Naive B cell (primary cell): ENCODE measurements around the gene ADGRG1. TPM values are rescaled to one million over a fixed set of nuclear protein-coding genes. Genes with fewer than 3 reads are reported as not detected.

Source experiments
- ATAC-seq, 2 donors: fragments of 150-1000 bp; cut with Tn5 transposase; 2 replicates each; pipeline ENCODE4 v1.10.0; 2021; ENCODE audit warnings: low read depth in 2 of 2, mild to moderate bottlenecking in 2 of 2, moderate library complexity in 2 of 2
- DNase-seq: peaks from one replicate; pipeline ENCODE4 v3.0.0; 2022
- H3K27ac Mint-ChIP-seq, 6 donors: one replicate each; pipeline ENCODE4 v1.8.0; 2020 to 2022; ENCODE audit warnings: mild to moderate bottlenecking in 6 of 6, mixed read lengths in 6 of 6, moderate library complexity in 5 of 6, inconsistent platforms in 2 of 6
- H3K27me3 Mint-ChIP-seq, 3 donors: one replicate each; pipeline ENCODE4 v1.8.0; 2021 to 2022; ENCODE audit warnings: mixed read lengths in 3 of 3, mild to moderate bottlenecking in 1 of 3
- H3K36me3 Mint-ChIP-seq, 2 donors: one replicate each; pipeline ENCODE4 v1.8.0; 2020 to 2022; ENCODE audit warnings: mixed read lengths in 2 of 2, inconsistent platforms in 1 of 2, mild to moderate bottlenecking in 1 of 2
- H3K4me1 Mint-ChIP-seq, 3 donors: one replicate each; pipeline ENCODE4 v1.8.0; 2020 to 2022; ENCODE audit warnings: mixed read lengths in 3 of 3, inconsistent platforms in 1 of 3, mild to moderate bottlenecking in 1 of 3, moderate library complexity in 1 of 3
- H3K4me3 Mint-ChIP-seq, 8 donors: one replicate each; pipeline ENCODE4 v1.8.0; 2020 to 2022; ENCODE audit warnings: mild to moderate bottlenecking in 8 of 8, mixed read lengths in 8 of 8, moderate library complexity in 8 of 8, inconsistent platforms in 2 of 8
- H3K9me3 Mint-ChIP-seq, 7 donors: one replicate each; pipeline ENCODE4 v1.8.0; 2020 to 2022; ENCODE audit warnings: mixed read lengths in 7 of 7, mild to moderate bottlenecking in 5 of 7, inconsistent platforms in 2 of 7, moderate library complexity in 1 of 7
- polyA plus RNA-seq, 6 donors: library from polyadenylated mRNA; unstranded; fragments of 300-500 nt; fragmentation: Illumina TruSeq; gene quantifications; one replicate each; pipeline ENCODE4 v1.2.3, GENCODE V29; 2021; ENCODE audit warnings: low read depth in 6 of 6

Gene ADGRG1
- polyA plus RNA-seq, 6 donors from 2014 or later, result 0.17 to 0.72 (median 0.65) TPM; not detected in 1

DNA sequence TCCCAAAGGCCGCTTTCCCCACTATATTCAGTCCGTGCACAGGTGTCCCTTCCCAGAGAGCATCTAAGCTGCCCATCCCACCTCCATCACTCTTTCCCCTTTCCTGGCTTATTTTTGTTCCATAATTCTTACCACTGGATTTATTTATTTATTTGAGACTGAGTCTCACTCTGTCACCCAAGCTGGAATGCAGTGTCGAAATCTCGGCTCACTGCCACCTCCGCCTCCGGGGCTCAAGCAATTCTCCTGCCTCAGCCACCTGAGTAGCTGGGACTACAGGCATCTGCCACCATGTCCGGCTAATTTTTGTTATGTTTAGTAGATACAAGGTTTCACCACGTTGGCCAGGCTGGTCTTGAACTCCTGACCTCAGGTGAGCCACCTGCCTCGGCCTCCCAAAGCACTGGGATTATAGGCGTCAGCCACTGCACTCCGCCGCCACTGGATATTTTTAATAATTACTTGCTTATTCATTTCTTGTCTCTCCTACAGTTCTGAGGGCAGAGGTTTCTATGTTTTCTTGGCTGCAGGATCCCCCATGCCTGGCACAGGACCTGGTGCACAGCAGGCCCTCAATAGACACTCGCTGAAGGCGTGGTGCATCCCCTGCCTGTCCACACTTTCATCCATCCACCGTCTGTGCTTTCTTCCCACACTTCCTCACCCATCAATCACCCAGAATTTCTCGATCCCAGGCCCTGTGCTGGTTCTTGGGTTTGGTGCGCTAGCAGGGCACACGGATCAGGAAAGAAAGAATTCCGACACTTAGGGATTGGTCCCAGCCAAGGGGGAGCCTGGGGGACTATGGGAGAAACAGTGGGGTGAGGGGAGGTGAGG is 9.9 kb upstream of the ADGRG1 start:
- Mint-ChIP-seq H3K9me3 (no peaks in the 10 kb centered on the region), H3K36me3 (no peaks in the 10 kb centered on the region), H3K4me3 (no peak overlapping the region), H3K27me3 (no peaks in the 10 kb centered on the region), H3K4me1 (no peaks in the 10 kb centered on the region), H3K27ac (peak overlapping the region in 1 of 6 donors; percentile 78)
- DNase-seq, result no peak
- ATAC-seq, result no peak

DNA sequence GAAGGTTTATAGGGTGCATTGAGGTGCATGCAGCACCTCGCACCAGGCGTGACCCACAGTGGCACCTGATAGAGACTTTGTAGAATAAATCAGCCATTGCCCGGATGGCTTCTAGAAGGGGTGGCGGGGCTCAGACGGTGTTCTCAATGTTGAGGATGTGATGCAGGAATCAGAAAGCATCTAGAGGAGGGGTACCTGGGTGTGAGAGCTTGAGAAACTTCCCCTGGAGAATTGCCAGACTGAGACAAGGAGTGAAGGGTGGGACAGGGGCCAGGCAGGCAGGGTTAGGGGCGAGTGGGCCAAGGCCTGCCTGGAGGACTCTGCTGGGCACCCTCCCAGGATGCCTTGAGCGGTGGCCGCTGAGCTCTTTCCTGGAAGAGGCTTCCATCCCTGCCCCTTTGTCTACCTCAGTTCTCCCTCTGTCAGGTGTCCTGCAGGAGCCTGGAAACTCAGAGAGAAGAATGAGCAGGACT is 9.3 kb upstream of the ADGRG1 start:
- DNase-seq, result no peak
- no peaks in the 10 kb centered on the region for H3K4me1 Mint-ChIP-seq
- ATAC-seq, result no peak
- H3K9me3 Mint-ChIP-seq, result no peaks in the 10 kb centered on the region
- H3K27me3 Mint-ChIP-seq, result no peaks in the 10 kb centered on the region
- no peak overlapping the region for H3K4me3 Mint-ChIP-seq
- H3K36me3 Mint-ChIP-seq, result no peaks in the 10 kb centered on the region
- peak overlapping the region in 2 of 6 donors; percentile 59 to 78 for H3K27ac Mint-ChIP-seq

DNA sequence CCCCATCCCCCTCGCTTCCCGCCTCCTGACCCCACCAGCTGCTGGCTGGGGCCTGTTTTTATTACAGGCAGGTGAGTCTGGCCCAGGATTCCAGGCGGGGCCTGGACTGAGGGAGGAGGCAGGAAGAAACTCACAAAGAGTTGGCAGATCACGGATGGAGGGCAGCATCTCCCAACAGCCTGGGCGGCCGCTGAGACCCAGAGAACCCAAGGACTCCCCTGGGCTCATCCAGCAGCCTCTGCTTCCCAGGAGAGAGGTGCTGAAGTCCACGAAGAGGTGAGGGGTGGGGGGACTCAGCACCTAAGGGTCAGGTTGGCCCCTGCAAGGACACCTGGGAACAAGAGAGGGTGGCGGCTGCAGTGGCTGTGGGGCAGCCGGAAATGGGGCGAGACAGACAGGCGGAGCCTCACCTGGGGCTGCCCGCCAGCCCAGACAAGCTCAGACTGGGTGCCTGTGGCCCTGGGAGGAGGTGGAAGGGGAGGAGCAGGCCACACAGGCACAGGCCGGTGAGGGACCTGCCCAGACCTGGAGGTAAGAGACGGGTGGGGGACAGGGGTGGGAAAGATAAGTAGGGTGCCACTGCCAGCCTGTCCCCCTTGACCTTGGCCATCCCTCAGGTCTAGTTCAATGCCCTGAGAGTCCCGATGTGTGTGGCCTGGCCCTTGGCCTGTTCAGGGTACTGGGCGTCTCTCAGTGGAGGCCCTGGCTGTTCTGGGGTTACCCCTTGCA is 8.7 kb upstream of the ADGRG1 start:
- H3K36me3 Mint-ChIP-seq, result no peaks in the 10 kb centered on the region
- DNase-seq, result no peak
- no peaks in the 10 kb centered on the region for H3K9me3 Mint-ChIP-seq
- ATAC-seq, result no peak
- H3K4me3 Mint-ChIP-seq, result no peak overlapping the region
- H3K27ac Mint-ChIP-seq, result no peak overlapping the region
- peaks cover 0 to under 1% (median under 1%) of the 10 kb centered on the region in 3 donors for H3K27me3 Mint-ChIP-seq
- H3K4me1 Mint-ChIP-seq, result peaks cover 0 to under 1% (median 0%) of the 10 kb centered on the region in 3 donors

DNA sequence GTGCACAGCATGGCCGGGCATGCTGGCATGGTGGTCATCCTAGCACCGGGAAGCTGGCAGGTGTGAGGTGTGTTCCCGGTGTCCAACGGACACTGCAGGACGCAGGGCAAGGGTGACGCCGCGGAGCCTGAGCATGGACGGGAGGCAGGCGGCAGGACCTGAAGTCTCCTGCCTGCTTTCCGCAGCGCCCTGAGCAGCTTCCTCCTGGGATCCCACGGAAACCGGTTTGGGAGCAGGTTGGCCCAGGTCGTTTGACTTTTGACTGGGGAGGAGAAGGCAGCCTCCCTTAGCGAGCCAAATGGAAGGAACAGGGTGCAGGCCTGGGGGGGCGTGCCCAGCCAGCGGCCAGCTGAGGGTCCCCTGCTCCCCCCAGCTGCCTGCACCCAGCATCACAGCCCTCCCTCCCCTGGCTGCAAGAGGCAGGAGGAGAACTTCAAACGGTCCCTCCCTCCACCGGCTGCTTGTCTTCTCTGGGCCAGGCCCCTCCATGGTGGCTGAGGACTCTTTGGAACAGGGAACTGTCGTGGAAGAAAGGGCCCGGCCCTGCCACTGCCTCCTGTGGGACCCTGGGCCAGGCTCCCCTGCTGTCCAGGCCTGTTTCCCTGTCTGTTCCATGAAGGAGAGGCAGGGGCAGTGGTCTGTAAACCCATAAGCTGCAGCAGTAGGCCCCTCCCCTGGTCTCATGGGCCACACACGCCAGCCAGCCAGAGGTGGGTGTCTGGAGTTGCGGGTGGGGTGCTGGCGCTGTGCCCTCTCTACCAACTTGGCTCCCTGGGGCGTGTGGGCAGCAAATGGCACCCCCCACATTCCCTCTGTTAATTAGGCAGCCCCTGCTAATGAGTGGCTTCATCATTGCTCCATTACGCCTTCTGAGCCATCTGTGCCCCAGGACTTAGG is 7.8 kb upstream of the ADGRG1 start:
- no peaks in the 10 kb centered on the region for H3K36me3 Mint-ChIP-seq
- no peak overlapping the region for H3K4me3 Mint-ChIP-seq
- ATAC-seq (no peak), DNase-seq (no peak)
- no peaks in the 10 kb centered on the region for H3K9me3 Mint-ChIP-seq
- H3K4me1 Mint-ChIP-seq, result peaks cover 4 to 8% (median 6%) of the 10 kb centered on the region in 3 donors
- no peak overlapping the region for H3K27ac Mint-ChIP-seq
- peaks cover 0 to 9% (median 9%) of the 10 kb centered on the region in 3 donors for H3K27me3 Mint-ChIP-seq

DNA sequence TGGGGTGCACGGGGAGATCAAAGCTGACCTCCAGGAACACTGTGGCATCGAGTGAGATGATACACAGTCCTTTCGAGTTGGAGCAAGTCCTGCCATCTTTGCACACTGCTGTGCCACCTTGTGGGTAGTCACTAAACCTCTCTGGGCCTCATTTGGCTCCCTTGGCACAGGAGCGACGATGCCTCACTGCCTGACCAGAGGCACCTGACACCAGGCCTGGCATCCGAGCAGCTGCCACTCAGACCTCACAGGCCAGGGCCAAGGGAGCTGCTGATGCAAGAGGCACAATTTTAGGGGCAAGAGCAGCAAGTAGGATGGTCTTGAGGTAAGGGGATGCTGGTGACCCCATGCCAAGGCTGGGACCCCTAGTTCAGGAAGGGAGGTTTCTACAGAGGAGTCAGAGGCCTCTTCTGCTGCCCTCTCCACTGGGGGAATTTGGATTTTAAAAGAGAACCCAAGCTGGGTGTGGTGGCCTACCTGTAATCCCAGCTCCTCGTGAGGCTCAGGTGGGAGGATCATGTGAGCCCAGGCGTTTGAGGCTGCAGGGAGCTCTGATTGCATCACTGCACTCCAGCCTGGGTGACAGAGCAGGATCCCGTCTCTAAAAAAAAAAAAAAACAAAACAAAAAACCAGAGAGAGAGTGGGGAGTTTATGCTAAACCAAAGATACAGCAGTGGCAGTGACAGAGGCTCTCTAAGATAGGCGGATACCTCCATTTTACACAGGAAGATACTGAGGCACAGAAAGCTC is 6.7 kb upstream of the ADGRG1 start:
- Mint-ChIP-seq H3K4me3 (no peak overlapping the region), H3K9me3 (no peaks in the 10 kb centered on the region), H3K27me3 (peaks cover 0 to 18% (median 14%) of the 10 kb centered on the region in 3 donors), H3K36me3 (no peaks in the 10 kb centered on the region), H3K4me1 (peaks cover 4 to 10% (median 10%) of the 10 kb centered on the region in 3 donors), H3K27ac (peak overlapping the region in 1 of 6 donors; percentile 58)
- no peak for DNase-seq
- no peak for ATAC-seq

DNA sequence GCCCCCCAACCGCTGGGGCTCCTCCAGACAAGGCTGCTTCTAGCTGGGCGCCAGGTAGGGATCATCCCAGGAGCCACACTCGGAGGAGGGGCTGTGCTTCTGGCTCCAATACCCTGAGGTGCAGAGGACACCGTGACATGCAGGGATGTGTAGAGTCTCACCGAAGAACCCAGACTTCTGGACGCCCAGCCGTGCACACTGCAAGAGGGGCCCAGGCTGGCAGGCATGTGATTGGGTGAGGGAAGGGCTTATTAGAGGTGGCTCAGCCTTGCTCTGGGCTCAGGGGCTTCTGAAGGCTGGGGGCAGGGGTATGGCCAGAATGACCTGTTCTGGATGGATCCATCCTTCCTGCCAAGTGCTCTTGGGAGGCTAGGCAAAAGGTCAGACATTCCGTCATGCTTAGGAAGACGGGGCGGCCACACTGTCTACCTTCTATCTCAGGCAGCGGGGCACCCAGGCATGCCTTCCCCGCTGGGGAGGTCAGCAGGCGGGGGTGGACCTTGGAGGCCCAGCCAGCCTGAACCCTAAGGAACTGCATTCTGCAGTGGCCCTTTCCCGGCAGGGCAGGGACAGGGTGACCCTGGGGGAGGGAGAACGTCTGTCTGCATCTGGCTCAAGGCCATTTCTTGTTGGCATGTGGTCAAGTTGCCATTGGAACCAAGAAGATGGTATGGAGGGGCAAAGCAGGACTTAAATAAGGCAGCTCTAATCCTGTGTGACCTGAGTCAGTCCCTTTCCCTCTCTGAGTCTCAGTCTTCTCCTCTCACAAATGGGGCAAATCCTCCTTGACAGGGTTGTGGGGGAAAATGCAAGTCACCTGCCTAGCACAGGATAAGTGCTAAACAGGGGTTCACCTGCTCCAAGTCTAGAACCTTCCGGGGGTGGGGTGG is 5.8 kb upstream of the ADGRG1 start:
- no peaks in the 10 kb centered on the region for H3K9me3 Mint-ChIP-seq
- peaks cover 0 to 26% (median 21%) of the 10 kb centered on the region in 3 donors for H3K27me3 Mint-ChIP-seq
- no peak overlapping the region for H3K4me3 Mint-ChIP-seq
- H3K27ac Mint-ChIP-seq, result peak overlapping the region in 1 of 6 donors; percentile 58
- ATAC-seq (no peak), DNase-seq (no peak)
- H3K4me1 Mint-ChIP-seq, result peaks cover 4 to 10% (median 10%) of the 10 kb centered on the region in 3 donors
- H3K36me3 Mint-ChIP-seq, result no peaks in the 10 kb centered on the region

DNA sequence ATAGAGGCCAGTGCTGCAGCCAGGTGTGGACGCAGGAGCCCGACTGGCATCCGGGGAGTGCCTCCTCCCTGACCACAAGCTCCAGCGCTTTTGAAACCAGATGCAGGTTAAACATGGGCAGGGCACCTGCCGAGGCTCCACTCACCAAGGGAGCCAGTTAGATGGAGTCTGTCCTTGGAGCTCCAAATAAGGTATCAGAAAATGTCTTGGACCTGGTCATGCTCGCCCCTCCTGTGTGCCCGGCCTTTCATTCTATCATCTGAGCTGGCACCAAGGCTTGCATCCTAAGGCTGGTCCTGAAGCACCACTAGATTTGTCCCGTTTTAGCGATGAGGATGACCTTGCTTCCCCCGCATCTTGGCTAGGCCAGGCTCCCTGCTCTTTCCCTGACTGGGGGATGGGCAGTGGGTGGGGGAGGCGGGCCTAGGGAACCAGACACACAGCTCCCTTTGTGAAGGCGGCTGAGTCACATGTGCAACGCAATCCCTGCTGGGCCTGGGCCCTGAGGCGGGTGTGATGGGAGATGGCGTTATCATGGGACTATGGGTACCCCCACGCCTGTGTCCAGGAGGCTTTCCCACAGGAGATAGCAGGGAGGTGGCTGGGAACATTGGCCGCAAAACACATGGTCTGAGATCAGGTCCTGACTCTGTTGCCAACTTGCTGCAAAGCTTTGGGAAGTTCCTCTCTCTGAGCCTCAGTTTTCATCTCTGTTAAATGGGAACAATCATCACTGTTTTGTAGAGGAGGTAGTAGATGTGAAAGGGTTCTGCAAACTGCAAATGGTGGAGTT is 5.0 kb upstream of the ADGRG1 start:
- no peaks in the 10 kb centered on the region for H3K9me3 Mint-ChIP-seq
- H3K27me3 Mint-ChIP-seq, result peaks cover under 1 to 34% (median 28%) of the 10 kb centered on the region in 3 donors
- no peak overlapping the region for H3K27ac Mint-ChIP-seq
- peaks cover 4 to 11% (median 10%) of the 10 kb centered on the region in 3 donors for H3K4me1 Mint-ChIP-seq
- ATAC-seq, result no peak
- H3K4me3 Mint-ChIP-seq, result no peak overlapping the region
- H3K36me3 Mint-ChIP-seq, result peaks cover 0 to 2% of the 10 kb centered on the region in 2 donors
- no peak for DNase-seq

DNA sequence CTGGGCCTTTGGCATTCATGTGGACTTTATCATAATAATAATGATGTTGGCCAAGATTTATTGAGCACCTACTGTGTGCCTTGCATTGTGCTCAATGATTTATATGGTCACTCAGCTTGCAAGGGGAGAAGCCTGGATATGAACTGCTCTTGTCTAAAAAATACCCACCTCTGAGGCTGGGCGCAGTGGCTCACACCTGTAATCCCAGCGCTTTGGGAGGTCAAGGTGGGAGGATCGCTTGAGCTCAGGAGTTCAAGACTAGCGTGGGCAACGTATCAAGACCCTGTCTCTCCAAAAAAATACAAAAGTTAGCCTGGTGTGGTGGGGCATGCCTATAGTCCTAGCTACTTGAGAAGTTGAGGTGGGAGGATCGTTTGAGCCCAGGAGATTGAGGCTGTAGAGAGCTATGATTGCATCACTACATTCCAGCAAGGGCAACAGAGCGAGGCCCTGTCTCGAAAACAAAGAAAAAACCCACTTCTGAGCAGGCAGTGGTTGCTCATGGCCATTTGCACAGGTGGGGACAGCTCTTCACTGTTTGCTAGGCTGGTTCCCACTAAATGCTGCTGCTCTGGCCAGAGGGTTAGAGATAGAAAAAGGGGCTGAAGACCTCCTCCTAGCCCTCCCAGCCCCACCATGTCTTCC is 4.3 kb upstream of the ADGRG1 start:
- H3K4me1 Mint-ChIP-seq, result peaks cover 11 to 19% (median 16%) of the 10 kb centered on the region in 3 donors
- DNase-seq, result no peak
- no peak for ATAC-seq
- H3K4me3 Mint-ChIP-seq, result no peak overlapping the region
- peaks cover 0 to 5% (median 0%) of the 10 kb centered on the region in 7 donors for H3K9me3 Mint-ChIP-seq
- H3K27ac Mint-ChIP-seq, result peak overlapping the region in 1 of 6 donors; percentile 20
- peaks cover 0 to 9% of the 10 kb centered on the region in 2 donors for H3K36me3 Mint-ChIP-seq
- peaks cover 8 to 41% (median 35%) of the 10 kb centered on the region in 3 donors for H3K27me3 Mint-ChIP-seq

DNA sequence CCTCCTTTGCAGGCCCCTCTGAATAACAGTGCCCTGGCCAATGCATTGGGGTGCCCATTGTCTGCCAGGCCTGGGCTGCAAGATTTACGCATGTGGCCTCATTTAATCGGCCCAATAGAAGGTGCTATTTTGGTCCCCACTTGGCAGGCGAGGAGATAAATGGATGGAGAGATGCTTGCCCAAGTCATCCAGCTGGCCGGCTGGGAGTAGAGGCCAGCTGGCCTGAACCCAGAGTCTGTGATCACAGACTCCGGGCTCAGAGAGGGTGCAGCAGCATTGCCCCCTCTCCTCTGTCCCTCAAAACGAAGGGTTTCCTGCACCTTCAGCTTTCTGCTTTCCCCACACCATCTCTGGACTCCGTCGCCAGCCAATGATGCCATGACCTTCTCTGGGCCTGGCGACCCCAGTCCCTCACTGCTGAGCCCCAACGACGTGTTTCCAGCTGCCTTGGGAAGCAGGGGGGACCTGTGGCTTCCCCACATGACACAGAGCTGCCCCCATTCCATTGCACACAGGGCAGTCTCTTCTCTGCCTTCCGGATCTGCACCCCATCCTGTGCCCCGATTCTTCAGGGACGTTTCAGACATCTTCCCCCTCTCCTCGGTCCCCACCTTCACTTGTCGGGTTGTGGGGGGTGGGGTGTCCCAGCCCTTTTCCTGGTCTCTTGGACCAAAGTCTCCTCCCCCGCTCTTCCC is 3.5 kb upstream of the ADGRG1 start:
- ATAC-seq (no peak), DNase-seq (no peak)
- Mint-ChIP-seq H3K36me3 (peaks cover 0 to 9% of the 10 kb centered on the region in 2 donors), H3K4me3 (no peak overlapping the region), H3K27ac (peak overlapping the region in 1 of 6 donors; percentile 91), H3K4me1 (peaks cover 13 to 19% (median 16%) of the 10 kb centered on the region in 3 donors), H3K9me3 (peaks cover 0 to 5% (median 0%) of the 10 kb centered on the region in 7 donors), H3K27me3 (peaks cover 11 to 49% (median 43%) of the 10 kb centered on the region in 3 donors)

DNA sequence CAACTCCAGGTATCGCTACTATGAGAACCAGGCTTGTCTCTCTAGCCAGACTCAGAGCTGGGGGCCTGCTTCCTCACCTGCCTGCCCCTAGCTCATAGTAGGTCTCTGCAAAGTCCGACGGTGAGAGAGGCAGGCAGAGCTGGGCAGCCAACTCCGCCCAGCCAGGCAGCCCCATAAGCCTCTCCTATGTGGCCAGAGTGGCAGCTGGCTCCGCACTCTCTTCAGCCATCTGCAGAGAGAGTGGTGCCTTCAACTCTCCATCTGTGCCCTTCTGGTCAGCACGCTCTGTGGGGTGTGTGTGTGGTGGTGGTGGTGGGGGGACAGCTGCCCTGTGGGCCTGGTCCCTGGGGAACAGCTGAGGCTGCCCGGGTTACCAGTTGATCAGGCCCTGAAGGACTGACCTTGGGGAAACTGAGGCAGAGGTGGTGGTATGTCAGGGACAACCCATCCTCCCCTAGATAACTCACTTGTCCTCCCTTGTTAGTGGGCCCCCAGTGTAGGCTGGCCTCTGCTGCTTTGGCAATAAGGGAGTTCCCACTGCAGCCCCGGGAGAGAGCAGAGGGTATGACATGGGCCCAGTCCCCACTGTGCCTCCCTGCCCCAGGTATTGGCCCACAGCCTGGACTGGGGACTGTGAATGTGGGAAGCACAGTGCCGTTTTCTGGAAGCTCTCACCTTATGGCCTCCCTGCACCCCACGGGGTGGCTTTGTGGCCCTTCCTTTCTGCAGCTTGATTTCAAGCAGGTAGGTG is 1.8 kb upstream of the ADGRG1 start:
- Mint-ChIP-seq H3K27ac (no peak overlapping the region), H3K4me1 (peaks cover 16 to 24% (median 21%) of the 10 kb centered on the region in 3 donors), H3K9me3 (peaks cover 0 to 5% (median 0%) of the 10 kb centered on the region in 7 donors), H3K4me3 (no peak overlapping the region), H3K27me3 (peaks cover 13 to 62% (median 58%) of the 10 kb centered on the region in 3 donors), H3K36me3 (peaks cover 0 to 9% of the 10 kb centered on the region in 2 donors)
- ATAC-seq (no peak), DNase-seq (no peak)
